Head of caudate nucleus (tissue), 42 donors: Measurements from ENCODE around the gene TMIE.
"Not testable (repeated sequence)": the region's sequence is repeated elsewhere in the genome, so short reads cannot be mapped to it uniquely, and the experiment has no call there.

Source experiments
- DNase-seq, 42 donors: peaks; one replicate each; pipeline versions ENCODE4 v3.0.0 to v3.0.0-alpha.2; 2020 to 2021; ENCODE audit warnings: mixed read lengths in 7 of 42
- intact Hi-C: fragments of 100-400 bp; cut with DNase I; formaldehyde crosslinking; loops from one replicate; pipeline ENCODE4 v1.15.0; 2022

Gene TMIE

DNA sequence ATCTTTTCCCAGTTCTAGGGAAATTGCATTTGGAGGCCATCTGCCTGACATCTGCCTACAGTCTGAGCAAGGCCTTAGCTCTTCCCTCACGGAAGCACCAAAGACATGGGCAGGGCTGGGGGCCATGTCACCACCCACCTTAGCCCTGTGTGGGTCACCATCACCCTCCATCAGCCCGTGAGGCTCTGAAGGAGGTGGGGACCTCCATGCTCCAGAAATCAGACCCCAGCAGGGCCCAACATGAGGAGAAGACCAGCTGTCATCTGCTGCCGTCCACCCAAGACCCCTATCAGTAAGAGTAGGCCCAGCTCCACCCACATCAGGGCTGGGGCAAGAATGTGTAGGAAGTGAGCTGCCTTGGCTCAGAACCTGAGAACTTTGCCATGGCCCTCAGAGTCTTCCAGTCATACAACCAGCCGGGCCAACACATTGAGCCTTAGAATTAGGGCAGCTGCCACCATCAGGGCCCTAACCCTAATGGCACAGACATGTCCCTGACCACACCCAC lies 1.9 kb downstream of the TMIE start:
- DNase-seq = no peak

DNA sequence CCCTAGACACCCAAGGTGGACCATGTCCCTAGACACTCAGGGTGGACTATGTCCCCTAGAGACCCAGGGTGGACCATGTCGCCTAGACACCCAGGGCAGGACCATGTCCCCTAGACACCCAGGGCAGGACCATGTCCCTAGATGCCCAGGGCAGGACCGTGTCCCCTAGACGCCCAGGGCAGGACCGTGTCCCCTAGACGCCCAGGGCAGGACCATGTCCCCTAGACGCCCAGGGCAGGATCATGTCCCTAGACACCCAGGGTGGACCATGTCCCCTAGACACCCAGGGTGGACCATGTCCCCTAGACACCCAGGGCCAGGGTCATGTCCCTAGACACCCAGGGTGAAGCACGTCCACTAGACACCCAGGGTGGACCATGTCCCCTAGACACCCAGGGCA lies 3.2 kb downstream of the TMIE start:
- intact Hi-C loops = loop anchor here (10.0 kb wide), 2 partner anchors 160 to 610 kb away; partner anchors contain the start of gene MYL3
- DNase-seq = not testable (repeated sequence)

More for the DNA sequence above, 1.9 kb downstream of the TMIE start:
- intact Hi-C loops = loop anchor here (10.0 kb wide), 2 partner anchors 162 to 612 kb away; partner anchors contain the start of gene MYL3

DNA sequence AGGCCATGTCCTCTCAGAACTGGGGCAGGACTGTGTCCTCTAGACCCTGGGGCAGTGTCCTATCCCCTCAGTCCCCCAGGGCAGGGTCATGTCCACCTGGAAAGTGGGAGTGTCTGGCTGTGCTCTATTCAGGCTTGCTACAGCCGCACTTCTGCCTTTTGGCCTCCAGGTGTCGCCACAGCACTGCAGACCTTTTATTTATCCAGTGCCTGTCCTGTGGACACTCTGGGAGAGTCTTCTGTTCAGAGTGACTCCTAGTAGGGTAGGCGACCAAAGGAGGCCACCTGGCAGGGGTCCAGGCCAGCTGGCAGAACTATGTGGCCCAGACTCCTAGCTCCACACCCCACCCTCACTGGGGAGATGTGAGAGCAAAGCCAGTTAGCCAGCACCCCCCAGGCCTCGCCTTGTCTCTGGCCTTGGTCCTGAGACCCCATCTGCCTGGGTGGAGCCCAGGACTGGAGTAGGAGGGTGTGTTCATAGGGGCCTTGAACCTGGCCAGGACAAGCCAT lies 3.9 kb downstream of the TMIE start:
- DNase-seq = peak; percentile 41 to 91 (median 78)
- intact Hi-C loops = loop anchor here (5.0 to 10.0 kb wide), 3 partner anchors 160 to 610 kb away; partner anchors contain the start of gene MYL3

DNA sequence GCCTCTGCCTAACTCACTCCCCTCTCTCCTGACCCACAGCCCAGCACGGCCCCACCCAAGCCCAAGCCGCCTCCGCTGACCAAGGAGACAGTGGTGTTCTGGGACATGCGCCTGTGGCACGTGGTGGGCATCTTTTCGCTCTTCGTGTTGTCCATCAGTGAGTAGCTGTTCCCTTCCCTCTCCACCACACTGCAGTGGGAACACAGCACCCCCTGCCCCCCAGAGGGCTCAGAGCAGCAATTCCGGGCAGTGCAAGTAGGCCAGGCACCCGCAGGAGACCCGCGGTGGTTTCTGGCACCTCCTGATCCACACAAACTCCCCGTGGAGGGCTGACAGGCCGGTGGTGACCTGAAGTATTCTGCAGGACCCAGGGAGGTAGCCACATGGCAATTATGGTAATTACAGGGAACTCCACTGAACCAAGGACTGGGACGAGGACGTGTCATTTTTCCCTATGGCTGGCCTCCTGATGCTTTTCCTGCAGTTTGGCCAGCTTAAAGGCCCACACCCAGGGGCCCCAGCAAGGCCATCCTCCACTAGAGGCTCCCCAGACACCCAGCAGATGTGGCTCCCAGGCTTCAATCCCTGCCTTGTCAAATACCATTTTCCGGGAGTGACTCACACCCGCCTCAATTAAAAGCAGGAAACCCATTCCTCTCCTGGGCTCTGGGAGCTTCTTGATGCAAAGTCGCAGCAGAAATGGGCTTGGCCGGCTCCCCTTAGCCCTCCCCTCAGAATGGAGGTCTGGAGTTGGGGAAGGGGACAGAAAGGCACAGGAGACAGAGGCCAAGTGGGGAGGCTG lies 4.8 kb downstream of the TMIE start:
- DNase-seq = no peak

DNA sequence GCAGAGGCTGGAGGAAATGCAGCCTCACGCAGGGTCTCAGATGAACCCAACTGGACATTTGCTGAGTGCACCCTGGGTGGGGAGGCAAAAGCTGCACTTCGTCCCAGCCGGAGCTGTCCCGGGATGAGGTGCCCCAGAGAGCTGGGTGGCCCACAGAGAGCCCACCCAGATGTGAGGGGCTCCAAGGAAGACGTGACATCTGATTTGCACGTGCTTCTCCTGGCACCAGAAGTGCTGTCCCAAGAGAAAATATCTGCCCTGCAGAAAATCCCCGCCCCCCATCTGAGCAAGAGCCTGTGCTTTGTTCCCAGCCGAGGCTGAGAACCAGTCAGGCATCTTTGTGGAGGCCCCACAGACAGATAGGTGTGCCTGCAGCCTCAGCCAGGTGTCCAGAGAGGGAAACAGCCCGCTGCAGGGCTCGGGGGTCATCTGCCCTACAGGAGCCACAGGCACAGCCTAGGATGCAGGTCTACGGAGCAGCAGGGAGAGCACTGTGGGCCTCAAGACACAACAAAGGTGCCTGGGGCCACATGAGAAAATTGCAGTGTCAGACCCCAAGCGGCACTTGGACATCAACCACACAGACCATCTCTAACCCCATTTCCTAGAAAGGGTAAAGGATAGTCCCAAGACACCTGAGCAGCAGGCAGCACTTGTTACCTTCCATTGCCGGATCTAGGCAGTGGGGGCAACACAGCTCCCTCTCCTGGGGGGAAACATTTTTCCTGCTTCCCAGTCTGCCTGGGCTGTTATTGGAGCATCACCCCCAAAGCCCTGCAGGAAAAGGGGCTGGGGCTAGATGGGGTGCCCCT lies 5.8 kb downstream of the TMIE start:
- DNase-seq = no peak
- intact Hi-C loops = loop anchor here (5.0 to 10.0 kb wide), 3 partner anchors 158 to 608 kb away; partner anchors contain the start of gene MYL3

More for the DNA sequence above, 4.8 kb downstream of the TMIE start:
- intact Hi-C loops = loop anchor here (5.0 to 10.0 kb wide), 3 partner anchors 159 to 609 kb away; partner anchors contain the start of gene MYL3

DNA sequence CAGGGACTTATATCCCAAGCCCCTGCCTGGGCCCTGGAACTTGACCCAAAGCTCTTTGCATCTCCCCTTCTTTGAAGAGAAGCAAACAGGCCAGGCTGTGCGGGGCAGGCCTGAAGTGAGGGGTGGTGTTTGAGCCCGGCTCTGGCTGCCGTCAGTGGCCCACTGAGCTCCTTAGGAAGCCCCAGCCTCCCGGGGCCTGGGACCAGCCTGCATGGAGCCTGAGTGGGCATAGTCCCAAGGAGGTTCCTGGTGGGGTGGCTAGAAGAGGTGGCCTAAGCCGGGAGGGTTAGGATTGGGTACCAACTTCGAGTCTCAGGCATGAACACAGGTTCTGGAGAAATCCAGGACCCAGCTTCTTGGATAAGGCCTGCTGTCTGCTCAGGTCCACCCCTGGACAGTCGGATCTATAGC lies 6.4 kb downstream of the TMIE start:
- intact Hi-C loops = loop anchor here (5.0 to 10.0 kb wide), 3 partner anchors 157 to 607 kb away; partner anchors contain the start of gene MYL3
- no peak for DNase-seq

DNA sequence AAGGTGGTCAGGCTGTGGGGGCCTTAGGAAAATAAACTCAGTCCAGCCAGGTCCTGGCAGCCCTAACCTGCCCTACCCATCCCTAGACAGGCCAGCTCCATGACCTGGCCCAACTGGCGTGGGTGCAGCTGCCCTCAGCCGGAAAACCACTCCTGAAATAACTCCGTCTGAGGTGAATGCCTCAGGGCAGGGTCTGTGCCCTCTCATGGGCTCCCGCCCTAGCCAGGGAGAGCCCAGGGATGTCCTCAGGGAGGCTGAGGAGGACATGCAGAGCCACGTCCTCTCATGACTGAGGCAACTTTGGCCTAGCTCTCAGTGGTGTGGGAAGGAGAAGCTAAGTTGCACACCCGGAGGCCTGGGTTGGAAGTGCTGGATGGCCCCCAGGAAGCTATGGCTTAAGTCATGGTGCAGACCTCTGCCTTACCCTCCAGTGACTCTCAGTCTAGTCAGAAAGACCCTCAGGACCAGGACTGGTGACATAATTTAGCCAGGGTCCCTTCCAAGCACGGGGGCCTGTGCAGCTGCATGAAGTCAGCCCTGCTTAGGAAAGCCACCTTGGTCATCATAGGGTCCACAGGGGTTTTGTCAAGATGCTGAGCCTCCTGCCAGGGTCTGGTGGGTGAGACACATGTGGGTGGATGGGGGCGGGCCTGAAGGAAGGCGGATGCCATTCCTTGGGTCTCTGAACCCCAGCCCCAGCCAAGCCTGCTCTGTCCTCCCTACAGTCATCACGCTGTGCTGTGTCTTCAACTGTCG lies 7.4 kb downstream of the TMIE start:
- intact Hi-C loops = loop anchor here (5.0 to 10.0 kb wide), 3 partner anchors 156 to 606 kb away; partner anchors contain the start of gene MYL3
- DNase-seq = peak in 1 of 42 donors; percentile 23

DNA sequence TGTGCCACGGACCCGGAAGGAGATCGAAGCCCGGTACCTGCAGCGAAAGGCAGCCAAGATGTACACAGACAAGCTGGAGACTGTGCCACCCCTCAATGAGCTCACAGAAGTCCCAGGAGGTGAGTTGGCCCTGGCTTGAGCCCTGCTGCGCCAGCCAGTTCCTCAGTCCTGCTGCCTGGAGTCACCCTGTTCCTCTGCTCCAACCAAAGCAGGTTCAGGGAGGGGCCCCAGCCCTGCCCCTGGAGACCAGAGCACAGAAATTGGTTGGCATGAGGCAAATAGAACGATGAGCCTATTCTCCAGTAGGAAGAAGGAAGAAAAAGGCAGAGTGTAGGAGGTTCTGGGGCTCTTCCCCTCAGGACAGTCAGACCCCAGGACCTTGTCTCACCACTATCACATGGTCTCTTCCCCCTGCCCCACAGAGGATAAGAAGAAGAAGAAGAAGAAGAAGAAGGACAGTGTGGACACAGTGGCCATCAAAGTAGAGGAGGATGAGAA lies 8.0 kb downstream of the TMIE start:
- intact Hi-C loops = loop anchor here (5.0 to 10.0 kb wide), 3 partner anchors 156 to 606 kb away; partner anchors contain the start of gene MYL3
- DNase-seq = no peak

DNA sequence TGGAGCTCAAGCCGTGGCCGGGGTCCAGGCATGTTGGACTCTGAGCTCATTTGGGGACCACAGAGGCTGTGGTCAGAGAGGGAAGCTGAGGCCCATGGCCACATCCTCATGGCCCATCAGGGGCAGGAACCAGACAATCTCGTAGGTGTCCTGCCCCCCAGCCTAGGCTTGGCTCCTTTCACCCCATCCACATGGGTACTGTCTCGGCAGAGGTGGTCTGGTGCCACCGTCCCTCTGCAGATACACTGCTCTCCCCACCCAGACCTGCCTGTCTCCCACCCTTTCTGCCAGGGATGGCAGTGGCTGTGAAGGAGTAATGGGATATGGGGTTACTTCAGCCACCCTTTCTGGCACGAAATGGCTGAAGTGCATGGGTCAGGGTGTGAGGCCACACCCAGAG lies 8.5 kb downstream of the TMIE start:
- intact Hi-C loops = loop anchor here (5.0 to 10.0 kb wide), 3 partner anchors 155 to 605 kb away; partner anchors contain the start of gene MYL3
- peak in 1 of 42 donors; percentile 8 for DNase-seq

DNA sequence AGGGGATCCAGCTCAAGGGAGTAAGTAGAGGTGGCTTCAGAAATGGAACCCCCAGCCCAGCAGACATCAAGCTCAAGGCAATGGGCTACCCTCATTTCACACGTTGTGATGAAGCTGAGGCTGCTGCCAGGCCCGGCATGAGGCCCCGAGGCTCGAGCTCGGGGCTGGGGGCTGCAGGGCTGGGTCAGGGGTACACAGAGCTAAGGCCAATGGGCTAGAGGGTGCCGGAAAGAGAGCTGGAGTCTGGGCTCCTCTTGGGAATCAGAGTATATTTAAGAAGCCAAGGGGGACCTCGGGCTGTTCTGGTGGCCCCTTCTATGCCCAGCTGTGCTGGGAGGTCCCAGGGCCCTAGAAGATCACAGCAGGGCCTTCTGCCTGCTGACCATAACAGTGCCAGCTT lies 9.0 kb downstream of the TMIE start:
- intact Hi-C loops = no loop called here
- peak in 1 of 42 donors; percentile 15 for DNase-seq

DNA sequence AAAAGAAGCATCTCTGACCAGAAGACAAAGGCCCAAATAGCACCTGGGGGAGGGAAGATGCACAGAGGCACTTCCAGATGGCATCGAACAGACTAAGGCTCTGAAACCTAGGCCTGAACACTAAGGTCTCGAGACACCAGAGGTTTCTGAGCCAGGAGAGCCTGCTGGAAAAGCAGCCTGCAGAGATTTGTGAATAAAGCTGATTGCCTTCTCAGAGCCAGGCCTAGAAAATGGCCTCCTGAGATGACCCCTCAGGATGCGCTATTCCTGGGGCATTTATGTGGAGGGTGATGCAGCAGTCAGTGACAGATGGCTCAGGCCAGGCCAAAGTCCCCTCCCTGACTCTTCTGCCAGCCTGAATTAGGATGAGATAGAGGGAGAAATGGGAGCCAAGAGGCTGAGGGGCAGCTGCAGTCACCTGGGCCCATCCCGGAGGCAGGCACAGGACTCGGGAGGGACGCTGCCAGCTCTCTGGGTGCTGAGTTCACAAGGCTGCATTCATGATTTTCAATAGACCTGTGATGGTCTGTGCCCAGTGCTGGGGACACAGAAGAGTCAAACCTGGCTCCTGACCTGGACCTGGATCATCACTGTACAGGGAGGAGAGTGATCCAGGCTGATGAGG lies 9.6 kb downstream of the TMIE start:
- DNase-seq = peak in 1 of 42 donors; percentile 10
- intact Hi-C loops = no loop called here

DNA sequence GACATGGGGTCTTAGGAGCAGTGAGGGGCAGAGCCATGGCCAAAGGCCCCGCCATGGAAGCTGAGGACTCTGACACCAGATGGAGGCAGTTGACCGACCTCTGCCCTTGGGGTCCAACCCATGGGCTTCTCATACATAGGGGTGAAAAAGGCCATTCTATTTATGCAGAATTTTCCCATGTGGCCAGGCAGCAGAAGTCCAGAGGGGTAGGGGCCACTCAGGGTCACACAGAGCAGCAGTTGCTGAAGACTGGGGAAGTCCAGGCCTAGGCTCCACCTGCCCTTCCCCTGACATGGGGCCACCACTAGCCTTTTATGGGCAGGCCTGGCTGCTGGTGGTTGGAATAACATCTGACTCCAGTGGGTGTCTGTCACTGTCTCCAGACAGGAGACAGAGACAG lies 10.1 kb downstream of the TMIE start:
- intact Hi-C loops = no loop called here
- no peak for DNase-seq

DNA sequence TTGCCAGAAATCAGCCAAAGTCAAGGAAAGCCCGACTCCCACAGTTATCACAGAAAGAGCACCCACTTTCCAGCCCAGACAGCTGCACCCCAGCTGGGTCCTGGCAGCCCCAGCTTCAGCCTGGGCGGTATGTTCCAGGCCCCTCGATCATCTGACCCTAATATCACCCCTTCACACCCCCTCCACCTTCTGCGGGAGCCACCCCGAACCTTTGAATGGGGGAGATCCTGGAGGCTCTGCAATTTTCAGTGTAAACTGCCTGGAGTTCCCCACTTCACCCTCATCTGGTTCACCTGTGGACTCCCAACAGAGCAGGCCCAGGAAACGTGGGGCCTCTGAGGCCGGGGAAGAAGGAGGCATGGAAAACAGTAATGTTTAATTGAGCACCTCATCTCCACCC lies 10.6 kb downstream of the TMIE start:
- intact Hi-C loops = no loop called here
- peak in 1 of 42 donors; percentile 18 for DNase-seq

DNA sequence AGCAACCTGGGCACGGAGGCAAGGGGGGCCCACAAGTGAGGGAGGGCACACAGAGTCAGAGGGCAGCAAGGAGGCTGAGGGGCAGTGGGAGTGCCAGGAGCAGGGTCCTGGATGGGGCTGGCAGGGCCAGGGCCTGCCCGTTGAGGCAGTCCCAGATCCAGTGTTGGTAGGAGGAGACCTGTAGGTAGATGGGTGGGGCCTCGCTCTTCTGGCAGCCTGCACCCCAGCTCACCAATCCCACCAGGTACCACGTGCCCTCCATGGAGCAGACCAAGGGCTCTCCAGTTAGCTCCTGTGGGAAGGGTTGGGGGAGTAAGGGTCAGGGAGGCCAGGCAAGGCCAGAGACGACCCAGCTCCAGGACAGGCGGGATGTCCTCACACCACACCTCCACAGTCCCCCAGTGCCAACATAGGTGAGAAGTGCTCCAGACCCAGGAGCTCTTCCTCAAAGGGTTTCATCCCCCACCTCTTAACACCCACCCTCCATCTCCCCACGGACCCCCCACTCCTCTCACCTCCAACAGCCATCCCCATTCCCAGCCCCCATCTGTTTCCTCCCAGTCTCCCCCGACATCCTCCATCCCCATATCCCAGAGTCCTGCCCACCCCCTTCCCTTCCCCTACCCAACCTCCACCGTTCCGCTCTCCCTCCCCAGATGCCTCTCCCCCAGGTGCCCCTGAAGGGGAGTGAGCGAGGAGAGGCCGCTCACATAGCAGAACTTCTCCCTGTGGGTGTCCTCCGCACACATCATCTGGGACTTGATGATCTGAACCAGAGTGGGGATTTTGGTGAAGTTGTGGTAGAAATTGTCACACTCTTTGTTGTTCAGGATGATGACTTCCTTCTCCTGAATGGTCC lies 11.2 kb downstream of the TMIE start:
- DNase-seq = peak in 1 of 42 donors; percentile 19
- intact Hi-C loops = no loop called here

DNA sequence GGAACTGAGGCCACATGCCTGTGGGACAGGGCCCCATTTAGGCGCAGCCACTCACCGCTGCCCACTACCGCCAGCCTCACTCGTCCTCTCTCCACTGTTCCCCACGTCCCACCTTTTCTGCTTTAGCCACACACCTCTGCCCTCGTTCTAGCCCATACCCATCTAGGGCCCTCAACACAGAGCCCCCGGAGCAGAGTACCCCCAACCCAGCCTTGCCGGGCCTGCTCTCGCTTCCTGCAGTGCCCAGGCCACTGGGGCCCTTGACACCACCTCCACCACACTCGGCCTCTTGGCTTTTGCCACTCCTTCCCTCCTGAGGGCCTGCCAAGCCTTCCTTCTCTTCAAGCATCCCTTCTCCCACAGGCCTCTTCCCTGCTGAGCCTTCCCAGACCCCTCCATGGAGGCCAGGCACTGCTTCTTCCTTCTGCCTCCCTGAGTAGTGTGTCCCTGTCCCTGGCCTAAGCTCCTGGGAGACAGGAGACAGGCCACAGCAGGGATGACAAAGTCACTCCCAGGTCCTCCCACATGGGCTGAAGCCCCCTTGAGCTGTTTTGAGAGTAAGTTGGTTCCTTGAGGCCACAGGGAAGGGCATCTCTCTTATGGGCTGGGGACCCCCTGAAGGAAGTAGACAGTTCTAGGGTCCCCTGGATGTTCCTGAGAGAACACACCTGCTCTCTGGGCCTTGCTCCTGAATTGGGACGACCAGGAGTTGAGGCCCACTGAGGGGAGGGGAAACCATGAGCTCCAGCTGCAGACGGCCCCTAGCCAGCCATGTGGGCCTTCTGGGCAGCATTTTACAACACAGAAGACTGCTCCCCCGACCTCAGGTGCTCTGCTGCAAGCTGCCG lies 12.1 kb downstream of the TMIE start:
- intact Hi-C loops = no loop called here
- peak in 3 of 42 donors; percentile 2 to 19 (median 3) for DNase-seq
